H1 (cell line): Measurements from ENCODE around the gene SLC24A3.

Source experiments
- CTCF ChIP-seq, 3 experiments: IDR thresholded peaks; 1 replicate in 2 of 3; 2 replicates in 1 of 3; pipeline versions ENCODE4 v1.5.1 to v1.6.1; 2011; ENCODE audit warnings: low read length in 3 of 3, mild to moderate bottlenecking in 3 of 3, inconsistent platforms in 2 of 3, low read depth in 1 of 3, moderate library complexity in 1 of 3; ENCODE audit not compliant: insufficient read depth in 1 of 3; ENCODE audit errors: control extremely low read depth in 1 of 3
- TF ChIP-seq, protein P1 (sequence below): IDR thresholded peaks from 2 replicates; pipeline ENCODE4 v1.6.1; 2011; ENCODE audit warnings: low read length, improper control_type of control experiment

DNA sequence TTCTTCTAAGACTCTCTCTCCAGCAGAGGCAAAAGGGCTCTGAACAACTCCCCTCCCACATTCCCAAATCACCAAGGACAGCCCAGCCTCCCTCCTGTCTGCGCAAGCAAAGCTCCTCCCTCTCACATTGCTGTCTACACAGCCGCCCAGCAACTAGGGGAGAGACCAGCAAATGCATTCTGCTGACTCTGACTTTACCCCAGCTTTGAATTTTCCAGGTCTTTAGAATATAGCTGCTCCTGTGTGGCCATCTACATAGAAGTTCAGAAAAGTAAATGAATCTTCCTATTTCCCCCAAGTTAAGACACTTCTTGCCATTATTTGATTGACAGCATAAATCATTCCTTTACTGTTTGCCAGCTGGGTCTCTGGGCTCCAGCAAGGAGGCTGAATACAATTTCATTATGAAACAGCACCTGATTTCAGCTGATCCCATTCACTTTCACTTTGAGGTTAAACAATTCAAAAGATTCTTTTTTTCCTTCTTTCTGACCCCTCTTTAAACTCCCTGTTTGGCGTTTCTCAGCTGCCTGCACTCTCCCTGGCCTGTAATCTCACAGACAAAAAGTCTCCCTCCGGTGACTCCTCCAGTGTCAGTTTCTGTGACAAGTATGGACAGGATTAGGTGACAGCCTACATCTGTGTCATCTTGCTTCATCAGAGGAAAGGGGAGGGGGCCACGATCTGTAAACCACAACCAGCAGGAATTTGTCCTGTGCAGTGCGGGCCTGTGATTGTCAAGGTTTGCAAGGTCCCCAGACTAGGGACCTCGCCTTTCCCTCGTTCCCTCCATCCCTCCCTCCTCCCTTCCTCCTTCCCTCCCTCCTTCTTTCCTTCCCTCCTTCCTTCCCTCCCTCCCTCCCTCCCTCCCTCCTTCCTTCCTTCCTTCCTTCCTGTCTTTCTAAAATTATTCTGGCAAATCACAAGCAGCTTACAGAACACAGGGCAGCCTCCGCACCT lies 340.1 kb downstream of the SLC24A3 start:
- TF ChIP-seq, protein P1, sequence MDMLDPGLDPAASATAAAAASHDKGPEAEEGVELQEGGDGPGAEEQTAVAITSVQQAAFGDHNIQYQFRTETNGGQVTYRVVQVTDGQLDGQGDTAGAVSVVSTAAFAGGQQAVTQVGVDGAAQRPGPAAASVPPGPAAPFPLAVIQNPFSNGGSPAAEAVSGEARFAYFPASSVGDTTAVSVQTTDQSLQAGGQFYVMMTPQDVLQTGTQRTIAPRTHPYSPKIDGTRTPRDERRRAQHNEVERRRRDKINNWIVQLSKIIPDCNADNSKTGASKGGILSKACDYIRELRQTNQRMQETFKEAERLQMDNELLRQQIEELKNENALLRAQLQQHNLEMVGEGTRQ = no peak
- TF ChIP-seq CTCF (IDR thresholded peaks at IDR 0.05; ENCODE audit: control extremely low read depth in 1 of 3, insufficient read depth in 1 of 3, low read depth in 1 of 3, low read length in 3 of 3) = no peak; a peak in 1 of 4 replicates
